ENCODE results near the gene SF1. TPM values are rescaled to one million over a fixed set of nuclear protein-coding genes. Genes with fewer than 3 reads are reported as not detected.
A peak's percentile ranks its signal among the peaks of the same experiment; 100 is the strongest.

The SF1 gene
- total and polyA plus RNA-seq, 9 of the 15 experiments (the other 6 are each of a cell fraction or from before 2014, with no cell fraction given), result 13.1 to 334 (median 111) TPM

DNA sequence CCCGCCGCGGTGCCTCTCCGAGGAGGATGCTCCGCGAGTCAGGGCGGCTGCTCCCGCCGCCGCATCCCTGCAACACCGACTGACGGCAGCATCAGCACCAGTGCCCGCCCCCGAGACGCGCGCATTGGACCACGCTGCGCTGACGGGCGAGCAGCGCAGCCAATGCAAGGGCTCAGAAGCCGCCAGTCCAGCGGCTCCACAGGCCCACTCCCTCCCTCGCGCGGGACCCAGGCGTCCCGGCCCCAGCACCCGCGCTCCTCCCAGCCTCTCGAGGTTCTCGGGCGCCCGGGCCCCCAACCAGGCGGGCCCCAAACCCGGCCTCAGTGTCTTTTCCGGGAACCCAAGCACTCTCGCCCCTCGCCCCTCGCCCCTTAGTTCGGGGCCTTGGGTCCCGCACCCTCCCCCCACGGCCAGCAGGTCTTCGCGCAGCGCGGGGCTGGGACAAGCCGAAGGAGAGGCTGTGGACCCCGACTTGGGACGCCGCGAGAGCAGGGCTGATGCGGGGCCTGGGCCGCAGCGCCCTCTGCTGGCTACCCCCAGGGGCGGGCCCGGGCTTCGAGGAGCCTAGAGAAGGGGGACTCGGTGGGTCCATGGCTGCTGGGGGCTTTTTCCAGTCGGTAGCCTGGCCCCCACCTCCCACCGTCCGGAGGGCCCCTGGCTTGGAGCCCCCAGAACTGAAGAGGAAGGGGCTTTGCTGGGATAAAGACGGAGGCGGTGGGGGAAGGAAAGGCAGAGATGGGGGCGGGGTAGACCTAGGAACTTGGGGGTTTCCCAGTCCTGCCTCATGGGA is 55.0 kb downstream of the SF1 start, which contains the start of gene NRXN2 (continued):
- TF ChIP-seq MAZ (CRISPR knock-in tag; conservative IDR thresholded peaks at IDR 0.05 in 1 of 2, IDR thresholded peaks at IDR 0.05 in 1 of 2), result peak; percentile 48 to 83; a peak in 3 of 4 replicates
- TF ChIP-seq ETV5 (CRISPR knock-in tag; IDR thresholded peaks at IDR 0.05; ENCODE audit: low read depth), result no peak
- 0 out of 2 replicates have a peak, but pooled peaks have one; percentile 25 for TF ChIP-seq OTX1 (CRISPR knock-in tag; IDR thresholded peaks at IDR 0.05)
- TF ChIP-seq CBX1 (IDR thresholded peaks at IDR 0.05; ENCODE audit: low read depth), result peak; percentile 48; the same call in 1 of the 2 replicates
- TF ChIP-seq ZBTB7A (IDR thresholded peaks at IDR 0.05; ENCODE audit: borderline replicate concordance, control insufficient read depth, low read depth, low read length), result peak; percentile 92
- TF ChIP-seq CREB1 (IDR thresholded peaks at IDR 0.05), result no peak
- TF ChIP-seq CREB1 (CRISPR knock-in tag; IDR thresholded peaks at IDR 0.05), result peak; percentile 25; the same call in 1 of the 2 replicates
- TF ChIP-seq ZFP30 (CRISPR knock-in tag; IDR thresholded peaks at IDR 0.05; ENCODE audit: borderline replicate concordance), result no peak
- TF ChIP-seq KDM4B (IDR thresholded peaks at IDR 0.05; ENCODE audit: borderline replicate concordance in 2 of 2, low read depth in 1 of 2), result no peak
- TF ChIP-seq, protein P1, sequence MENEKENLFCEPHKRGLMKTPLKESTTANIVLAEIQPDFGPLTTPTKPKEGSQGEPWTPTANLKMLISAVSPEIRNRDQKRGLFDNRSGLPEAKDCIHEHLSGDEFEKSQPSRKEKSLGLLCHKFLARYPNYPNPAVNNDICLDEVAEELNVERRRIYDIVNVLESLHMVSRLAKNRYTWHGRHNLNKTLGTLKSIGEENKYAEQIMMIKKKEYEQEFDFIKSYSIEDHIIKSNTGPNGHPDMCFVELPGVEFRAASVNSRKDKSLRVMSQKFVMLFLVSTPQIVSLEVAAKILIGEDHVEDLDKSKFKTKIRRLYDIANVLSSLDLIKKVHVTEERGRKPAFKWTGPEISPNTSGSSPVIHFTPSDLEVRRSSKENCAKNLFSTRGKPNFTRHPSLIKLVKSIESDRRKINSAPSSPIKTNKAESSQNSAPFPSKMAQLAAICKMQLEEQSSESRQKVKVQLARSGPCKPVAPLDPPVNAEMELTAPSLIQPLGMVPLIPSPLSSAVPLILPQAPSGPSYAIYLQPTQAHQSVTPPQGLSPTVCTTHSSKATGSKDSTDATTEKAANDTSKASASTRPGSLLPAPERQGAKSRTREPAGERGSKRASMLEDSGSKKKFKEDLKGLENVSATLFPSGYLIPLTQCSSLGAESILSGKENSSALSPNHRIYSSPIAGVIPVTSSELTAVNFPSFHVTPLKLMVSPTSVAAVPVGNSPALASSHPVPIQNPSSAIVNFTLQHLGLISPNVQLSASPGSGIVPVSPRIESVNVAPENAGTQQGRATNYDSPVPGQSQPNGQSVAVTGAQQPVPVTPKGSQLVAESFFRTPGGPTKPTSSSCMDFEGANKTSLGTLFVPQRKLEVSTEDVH (IDR thresholded peaks at IDR 0.05; ENCODE audit: low read depth, partially characterized antibody), result no peak
- no peak for TF ChIP-seq ZNF24 (IDR thresholded peaks at IDR 0.05)
- no peak for TF ChIP-seq STAT5A (IDR thresholded peaks at IDR 0.05; ENCODE audit: borderline replicate concordance, low read length)
- no peak for TF ChIP-seq RBM34 (IDR thresholded peaks at IDR 0.05; ENCODE audit: borderline replicate concordance, insufficient read depth, low read length)
- peak; percentile 63 for TF ChIP-seq CHD2 (IDR thresholded peaks at IDR 0.05; ENCODE audit: low read depth, low read length)
- no peak for TF ChIP-seq HDAC3 (IDR thresholded peaks at IDR 0.05; ENCODE audit: borderline replicate concordance, partially characterized antibody)
- TF ChIP-seq KDM2B (CRISPR knock-in tag; IDR thresholded peaks at IDR 0.05), result peak; percentile 75; the same call in 1 of the 2 replicates
- TF ChIP-seq NR3C1 (CRISPR knock-in tag; IDR thresholded peaks at IDR 0.05), result no peak

Data from K562 (cell line).